ENCODE measurements around the gene ACD. TPM values are rescaled to one million over a fixed set of nuclear protein-coding genes. Genes with fewer than 3 reads are reported as not detected.

The ACD gene
- total RNA-seq, 1 experiment from 2014 or later: 41.3 TPM

DNA sequence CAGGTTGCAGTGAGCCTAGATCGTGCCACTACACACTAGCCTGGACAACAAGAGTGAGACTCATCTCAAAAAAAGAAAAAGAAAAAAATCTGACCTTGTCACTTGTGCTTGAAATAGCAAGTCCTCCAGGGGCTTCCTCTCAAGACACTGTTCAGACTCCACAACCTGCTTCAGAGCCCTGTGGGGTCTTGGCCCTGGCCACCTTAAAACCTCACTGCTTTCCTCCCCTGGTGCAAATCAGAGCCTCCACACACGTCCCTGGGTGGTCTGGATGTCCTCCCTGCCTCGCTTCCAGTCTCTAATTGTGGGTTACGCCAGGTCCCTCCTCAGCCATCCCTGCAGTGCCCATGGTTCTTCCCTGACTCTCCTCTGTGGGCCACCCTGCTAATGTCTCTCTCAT lies 4.7 kb downstream of the ACD start:
- TF ChIP-seq ZMAT4 (CRISPR knock-in tag; IDR thresholded peaks at IDR 0.05) (no peak), CREM (CRISPR knock-in tag; IDR thresholded peaks at IDR 0.05) (no peak), FOXJ3 (CRISPR knock-in tag; IDR thresholded peaks at IDR 0.05; ENCODE audit: borderline replicate concordance) (no peak)
- TF ChIP-seq, protein P1, sequence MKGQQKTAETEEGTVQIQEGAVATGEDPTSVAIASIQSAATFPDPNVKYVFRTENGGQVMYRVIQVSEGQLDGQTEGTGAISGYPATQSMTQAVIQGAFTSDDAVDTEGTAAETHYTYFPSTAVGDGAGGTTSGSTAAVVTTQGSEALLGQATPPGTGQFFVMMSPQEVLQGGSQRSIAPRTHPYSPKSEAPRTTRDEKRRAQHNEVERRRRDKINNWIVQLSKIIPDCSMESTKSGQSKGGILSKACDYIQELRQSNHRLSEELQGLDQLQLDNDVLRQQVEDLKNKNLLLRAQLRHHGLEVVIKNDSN (CRISPR knock-in tag; IDR thresholded peaks at IDR 0.05): no peak
- ChIA-PET POLR2A (no interaction called here), CTCF (interaction anchor here (1.4 to 2.1 kb wide), 2 partner anchors 8 to 134 kb away, joined by 6 to 8 read pairs; no protein-coding TSS in a partner anchor)
- no peak overlapping the region for H3K27ac Mint-ChIP-seq
- H3K9me3 Mint-ChIP-seq: no peaks in the 10 kb centered on the region
- DNase-seq (ENCODE audit: low spot score): no peak
- 0 out of 2 replicates have a peak, but pooled peaks cover 4% of the 10 kb centered on the region for H3K36me3 Mint-ChIP-seq
- H3K4me3 Mint-ChIP-seq: peak overlapping the region; percentile 2; the same call in 1 of the 2 replicates
- no peak for ATAC-seq
- H3K27me3 Mint-ChIP-seq (ENCODE audit: low read depth): peaks cover 48% of the 10 kb centered on the region
- peaks cover 11% of the 10 kb centered on the region; the same call in 1 of the 2 replicates for H3K4me1 Mint-ChIP-seq

DNA sequence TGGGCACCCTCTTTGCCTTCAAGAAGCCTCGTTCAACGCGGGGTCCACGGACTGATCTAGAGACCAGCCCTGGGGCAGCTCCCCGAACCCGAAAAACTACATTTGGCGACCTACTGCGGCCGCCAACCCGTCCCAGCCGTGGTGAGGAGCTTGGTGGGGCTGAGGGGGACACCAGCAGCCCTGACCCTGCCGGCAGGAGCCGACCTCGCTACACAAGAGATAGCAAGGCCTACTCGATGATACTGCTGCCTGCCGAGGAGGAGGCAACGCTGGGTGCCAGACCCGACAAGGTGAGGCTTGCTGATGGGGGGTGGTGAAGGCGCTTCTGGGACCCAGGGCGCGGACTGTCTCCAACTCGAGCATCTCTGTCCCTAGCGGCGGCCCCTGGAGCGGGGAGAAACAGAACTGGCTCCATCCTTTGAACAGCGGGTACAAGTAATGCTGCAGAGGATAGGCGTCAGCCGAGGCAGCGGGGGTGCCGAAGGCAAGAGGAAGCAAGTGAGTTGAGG lies 5.6 kb downstream of the ACD start:
- H3K9me3 Mint-ChIP-seq: no peaks in the 10 kb centered on the region
- POLR2A ChIA-PET: no interaction called here
- ATAC-seq (no peak), DNase-seq (ENCODE audit: low spot score) (no peak)
- no peak for TF ChIP-seq ELF4 (CRISPR knock-in tag; IDR thresholded peaks at IDR 0.05; ENCODE audit: low read depth)
- no peak for TF ChIP-seq SOX15 (CRISPR knock-in tag; IDR thresholded peaks at IDR 0.05)
- no peak for TF ChIP-seq TP53 (CRISPR knock-in tag; IDR thresholded peaks at IDR 0.05)
- TF ChIP-seq FOXK1 (CRISPR knock-in tag; IDR thresholded peaks at IDR 0.05): no peak
- no peak overlapping the region for H3K27ac Mint-ChIP-seq
- CTCF ChIA-PET: interaction anchor here (0.6 to 3.1 kb wide), 5 partner anchors 9 to 223 kb away, joined by 6 to 12 read pairs (median 6); partner anchors contain the start of genes C16orf86 and ENKD1
- H3K4me1 Mint-ChIP-seq: peaks cover 15% of the 10 kb centered on the region; the same call in 1 of the 2 replicates
- H3K4me3 Mint-ChIP-seq: peak overlapping the region; percentile 22; the same call in 1 of the 2 replicates
- H3K27me3 Mint-ChIP-seq (ENCODE audit: low read depth): peaks cover 57% of the 10 kb centered on the region
- peaks cover 4% of the 10 kb centered on the region; the same call in 1 of the 2 replicates for H3K36me3 Mint-ChIP-seq

DNA sequence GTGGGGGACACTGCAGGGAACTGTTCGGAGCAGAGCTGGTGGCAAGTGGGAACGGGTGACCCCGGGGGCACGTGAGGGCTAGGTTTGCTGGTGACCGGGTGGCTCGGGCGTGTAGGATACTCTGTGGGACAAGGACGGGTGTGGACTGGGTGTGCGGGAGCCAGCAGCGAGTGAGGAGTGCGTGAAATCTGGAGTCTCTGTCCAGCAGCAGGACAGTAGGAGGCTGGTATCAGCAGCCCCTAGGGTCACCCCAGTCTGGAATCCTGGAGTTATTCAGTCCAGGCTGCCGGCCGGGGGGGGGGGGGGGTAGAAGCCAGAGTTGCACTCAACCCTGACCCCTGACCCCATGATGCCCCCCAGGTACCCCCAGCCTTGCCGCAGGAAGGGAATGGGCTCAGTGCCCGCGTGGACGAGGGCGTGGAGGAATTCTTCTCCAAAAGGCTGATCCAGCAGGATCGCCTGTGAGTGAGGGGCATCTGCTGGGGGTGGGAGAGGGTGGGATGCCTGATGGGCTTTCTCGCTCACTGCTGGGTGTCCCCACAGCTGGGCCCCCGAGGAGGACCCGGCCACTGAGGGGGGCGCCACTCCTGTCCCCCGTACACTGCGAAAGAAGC lies 6.2 kb downstream of the ACD start:
- no peak for ATAC-seq
- ChIA-PET POLR2A (no interaction called here), CTCF (interaction anchor here (0.6 to 6.8 kb wide), 7 partner anchors 9 to 222 kb away, joined by 3 to 38 read pairs (median 6); partner anchors contain the start of genes ATP6V0D1, C16orf86 and ENKD1)
- Mint-ChIP-seq H3K4me1 (peaks cover 13% of the 10 kb centered on the region), H3K27me3 (ENCODE audit: low read depth) (peaks cover 62% of the 10 kb centered on the region), H3K36me3 (peaks cover 4% of the 10 kb centered on the region; the same call in 1 of the 2 replicates), H3K27ac (no peak overlapping the region), H3K4me3 (peak overlapping the region; percentile 72), H3K9me3 (no peaks in the 10 kb centered on the region)
- no peak for DNase-seq (ENCODE audit: low spot score)
- TF ChIP-seq USF2 (CRISPR knock-in tag; IDR thresholded peaks at IDR 0.05) (no peak), SP1 (CRISPR knock-in tag; conservative IDR thresholded peaks at IDR 0.05) (no peak), E2F4 (CRISPR knock-in tag; IDR thresholded peaks at IDR 0.05; ENCODE audit: borderline replicate concordance, low read depth) (no peak), FOXJ3 (CRISPR knock-in tag; IDR thresholded peaks at IDR 0.05; ENCODE audit: borderline replicate concordance) (no peak), NR1H2 (CRISPR knock-in tag; IDR thresholded peaks at IDR 0.05) (no peak), ZBTB21 (CRISPR knock-in tag; IDR thresholded peaks at IDR 0.05; ENCODE audit: borderline replicate concordance) (no peak), NFYB (CRISPR knock-in tag; conservative IDR thresholded peaks at IDR 0.05; ENCODE audit: low read depth) (no peak), ZNF532 (CRISPR knock-in tag; IDR thresholded peaks at IDR 0.05; ENCODE audit: borderline replicate concordance) (no peak), PRRX2 (CRISPR knock-in tag; IDR thresholded peaks at IDR 0.05) (no peak), TP53 (CRISPR knock-in tag; IDR thresholded peaks at IDR 0.05) (no peak), SMAD4 (CRISPR knock-in tag; IDR thresholded peaks at IDR 0.05) (no peak), HMGXB4 (CRISPR knock-in tag; IDR thresholded peaks at IDR 0.05) (no peak), SMAD3 (CRISPR knock-in tag; IDR thresholded peaks at IDR 0.05; ENCODE audit: borderline replicate concordance) (no peak)

Data from WTC11 (cell line).